ENCODE data around the gene FGF23. TPM values are rescaled to one million over a fixed set of nuclear protein-coding genes. Genes with fewer than 3 reads are reported as not detected.

Gene FGF23
- total RNA-seq, 6 experiments from 2014 or later: not detected

- TF ChIP-seq CTCF (IDR thresholded peaks at IDR 0.05): no peak
- H3K27me3 Mint-ChIP-seq (ENCODE audit: insufficient read depth): peaks cover 3% of the 10 kb centered on the region
- no peak for DNase-seq
- H3K4me3 Mint-ChIP-seq: peak overlapping the region; percentile 96
- no peaks in the 10 kb centered on the region for H3K9me3 Mint-ChIP-seq
- peak overlapping the region; percentile 93 for H3K27ac Mint-ChIP-seq
- H3K4me1 Mint-ChIP-seq (ENCODE audit: low read depth): peaks cover 44% of the 10 kb centered on the region
- H3K36me3 Mint-ChIP-seq (ENCODE audit: low read depth): peaks cover 17% of the 10 kb centered on the region
These were observed 59.0 kb downstream of the FGF23 start for GRCh38 chr12:4320497-4320852.

Other genes starting within 250 kb of the FGF23 start
- gene CCND2, start 106.0 kb downstream of the FGF23 start, total RNA-seq (2021; fragmentation: NEBNext Ultra II Directional; extraction: Animal tissue kit (Norgen Biotek cat#: 25700)): 10 to 100 TPM in 4 of 6 experiments, 1 to 10 TPM in 2; 5.7 to 27.2 (median 24.5) TPM
- gene TIGAR, start 58.5 kb downstream of the FGF23 start, total RNA-seq (2021; fragmentation: NEBNext Ultra II Directional; extraction: Animal tissue kit (Norgen Biotek cat#: 25700)): 10 to 100 TPM; 29.9 to 51.8 (median 41.8) TPM
- gene FGF6, start 66.1 kb upstream of the FGF23 start, total RNA-seq (2021; fragmentation: NEBNext Ultra II Directional; extraction: Animal tissue kit (Norgen Biotek cat#: 25700)): not detected
- 10 to 100 TPM in 5 of 6 experiments, 1 to 10 TPM in 1; 9.3 to 20.2 (median 18.0) TPM for gene RAD51AP1, start 159.2 kb upstream of the FGF23 start, total RNA-seq (2021; fragmentation: NEBNext Ultra II Directional; extraction: Animal tissue kit (Norgen Biotek cat#: 25700))
- gene DYRK4, start 182.5 kb upstream of the FGF23 start, total RNA-seq (2021; fragmentation: NEBNext Ultra II Directional; extraction: Animal tissue kit (Norgen Biotek cat#: 25700)): 10 to 100 TPM; 35.4 to 47.0 (median 41.1) TPM

Measured in HFFc6 (cell line).